ENCODE measurements around the gene EFEMP2.

Gene EFEMP2

DNA sequence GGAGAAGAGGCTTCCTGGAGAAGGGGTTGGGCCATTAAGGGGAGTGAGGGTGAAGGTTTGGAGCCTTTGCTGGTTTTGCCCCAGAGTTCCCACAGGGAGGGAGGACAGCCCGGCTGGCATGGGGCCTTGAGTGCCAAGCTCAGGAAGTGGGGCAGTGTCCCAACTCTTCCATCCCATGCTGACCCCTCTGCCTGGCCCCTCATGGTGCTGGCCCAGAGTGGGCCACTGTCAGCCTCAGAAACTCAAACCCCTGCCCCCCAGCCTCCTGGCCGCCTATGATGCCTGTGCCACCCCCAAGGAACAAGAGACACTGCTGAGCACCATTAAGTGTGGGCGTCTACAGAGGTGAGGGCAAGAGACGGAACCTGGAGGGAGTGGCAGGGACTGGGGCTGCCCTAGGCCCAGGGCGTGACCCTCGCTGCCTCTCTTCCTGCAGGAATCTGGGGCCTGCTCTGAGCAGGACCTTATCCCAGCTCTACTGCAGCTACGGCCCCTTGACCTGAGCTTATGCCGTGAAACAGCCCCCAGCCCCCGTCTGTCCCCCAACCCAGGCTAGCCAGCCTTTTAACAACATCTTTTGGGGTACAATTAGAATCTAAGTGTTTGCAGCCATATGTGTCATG lies 6.9 kb downstream of the EFEMP2 start:
- DNase-seq = no peak

DNA sequence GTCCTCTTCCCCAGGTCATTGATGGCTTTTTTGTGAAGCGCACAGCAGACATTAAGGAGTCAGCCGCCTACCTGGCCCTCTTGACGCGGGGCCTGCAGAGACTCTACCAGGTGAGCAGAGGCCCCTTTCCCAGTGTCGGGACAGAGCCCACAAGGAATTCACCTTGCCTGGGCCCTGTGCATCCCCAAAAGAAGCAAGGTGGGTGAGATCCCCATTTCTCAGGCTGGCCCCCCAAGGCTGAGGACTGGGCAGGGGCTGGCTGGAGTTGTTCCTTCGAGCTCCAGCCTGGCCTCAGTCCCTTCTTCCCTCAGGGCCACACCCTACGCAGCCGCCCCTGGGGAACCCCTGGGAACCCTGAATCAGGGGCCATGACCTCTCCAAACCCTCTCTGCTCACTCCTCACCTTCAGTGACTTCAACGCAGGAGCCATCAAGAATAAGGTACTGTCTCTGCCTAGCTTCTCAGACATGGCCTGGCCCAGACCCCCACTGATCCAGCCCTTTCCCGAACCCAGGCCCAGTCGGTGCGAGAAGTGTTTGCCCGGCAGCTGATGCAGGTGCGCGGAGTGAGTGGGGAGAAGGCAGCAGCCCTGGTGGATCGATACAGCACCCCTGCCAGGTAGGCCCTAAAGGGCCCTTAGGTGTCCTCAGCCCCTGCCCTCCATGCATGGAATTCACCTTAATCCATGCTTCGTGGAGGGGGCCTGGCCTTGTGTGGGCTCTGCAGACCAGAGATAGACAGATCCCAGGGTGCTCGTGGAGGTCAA lies 7.7 kb downstream of the EFEMP2 start:
- DNase-seq = no peak

DNA sequence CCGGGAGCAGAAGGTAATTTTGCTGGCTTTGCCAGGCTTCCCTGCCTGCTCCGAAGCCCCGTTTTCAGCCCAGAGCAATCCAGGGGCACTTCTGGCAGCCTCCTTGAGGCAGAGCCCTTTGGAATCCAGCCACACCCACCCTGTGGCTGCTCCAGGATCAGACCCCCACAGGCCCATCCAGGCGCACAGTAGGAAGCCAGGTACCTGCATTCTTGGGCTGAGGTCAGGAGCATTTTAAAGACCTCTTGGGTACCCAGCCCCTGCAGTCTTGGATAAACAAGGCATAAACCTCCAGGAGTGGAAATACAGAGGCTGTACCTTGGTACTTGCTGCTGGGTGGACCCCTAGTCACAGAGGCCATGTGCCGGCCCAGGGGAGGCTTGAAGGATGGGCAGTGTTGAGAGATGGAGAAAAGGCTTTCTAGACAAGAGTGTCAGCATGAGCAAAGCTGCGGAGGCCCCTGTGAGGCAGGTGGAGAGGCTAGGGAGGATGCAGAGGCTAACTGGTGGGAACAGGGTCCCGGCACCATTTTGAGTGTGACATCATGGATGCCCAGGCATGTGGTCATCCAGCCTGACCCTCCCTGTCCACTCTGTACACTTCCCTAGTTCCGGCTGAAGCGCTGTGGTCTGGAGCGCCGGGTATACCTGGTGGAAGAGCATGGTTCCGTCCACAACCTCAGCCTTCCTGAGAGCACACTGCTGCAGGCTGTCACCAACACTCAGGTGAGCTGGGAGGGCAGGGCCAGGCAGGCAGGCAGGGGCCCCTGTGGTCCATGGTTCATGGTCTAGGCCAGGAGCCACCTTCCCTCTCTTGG lies 8.5 kb downstream of the EFEMP2 start:
- DNase-seq = no peak

DNA sequence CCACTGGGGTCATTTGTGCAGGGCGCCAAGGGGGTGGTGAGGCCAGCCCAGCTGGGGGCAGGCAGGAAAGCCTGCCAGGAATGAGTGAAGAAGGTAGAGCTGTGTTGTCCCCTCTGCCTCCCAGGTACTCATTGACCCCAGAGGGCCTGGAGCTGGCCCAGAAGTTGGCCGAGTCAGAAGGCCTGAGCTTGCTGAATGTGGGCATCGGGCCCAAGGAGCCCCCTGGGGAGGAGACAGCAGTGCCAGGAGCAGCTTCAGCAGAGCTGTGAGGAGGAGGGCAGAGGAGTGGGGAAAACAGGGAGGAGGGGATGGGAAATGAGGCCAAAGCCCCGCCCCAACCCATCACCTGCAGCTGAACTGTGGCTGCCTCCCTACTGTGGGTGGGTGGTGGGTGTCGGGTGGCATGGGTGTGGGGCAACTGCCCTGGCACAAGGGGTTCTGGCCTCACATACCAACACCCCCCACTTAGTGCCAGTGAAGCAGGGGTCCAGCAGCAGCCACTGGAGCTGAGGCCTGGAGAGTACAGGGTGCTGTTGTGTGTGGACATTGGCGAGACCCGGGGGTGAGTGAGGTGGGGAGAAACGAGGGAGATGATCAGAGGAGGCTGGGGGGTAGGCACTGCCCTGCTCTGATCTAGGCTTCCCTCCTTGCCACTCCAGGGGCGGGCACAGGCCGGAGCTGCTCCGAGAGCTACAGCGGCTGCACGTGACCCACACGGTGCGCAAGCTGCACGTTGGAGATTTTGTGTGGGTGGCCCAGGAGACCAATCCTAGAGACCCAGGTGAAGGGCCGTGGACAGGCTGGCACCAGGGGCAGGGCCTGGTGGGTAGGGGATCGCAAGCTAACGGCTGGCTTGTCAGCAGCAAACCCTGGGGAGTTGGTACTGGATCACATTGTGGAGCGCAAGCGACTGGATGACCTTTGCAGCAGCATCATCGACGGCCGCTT lies 9.4 kb downstream of the EFEMP2 start:
- no peak for DNase-seq

DNA sequence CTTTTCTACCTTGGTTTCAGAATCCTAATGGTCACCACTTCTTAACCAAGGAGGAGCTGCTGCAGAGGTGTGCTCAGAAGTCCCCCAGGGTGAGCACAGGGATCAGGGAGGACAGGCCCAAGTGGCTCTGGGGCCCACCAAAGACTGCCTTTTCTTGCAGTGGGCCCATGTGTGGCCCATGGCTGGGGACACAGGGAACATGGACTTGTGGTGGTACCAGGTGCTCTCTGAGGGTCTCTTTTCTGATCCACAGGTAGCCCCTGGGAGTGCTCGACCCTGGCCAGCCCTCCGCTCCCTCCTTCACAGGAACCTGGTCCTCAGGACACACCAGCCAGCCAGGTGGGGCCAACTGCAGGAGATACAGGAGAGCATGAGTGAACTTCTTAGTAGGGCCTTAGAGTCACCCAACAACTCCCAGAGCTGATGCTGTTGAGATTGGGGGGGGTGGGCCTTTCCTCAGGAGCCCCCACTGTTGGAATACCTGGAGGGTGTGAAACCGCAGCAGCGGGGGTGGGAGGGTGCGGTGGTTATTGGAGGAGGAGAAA lies 10.3 kb downstream of the EFEMP2 start:
- DNase-seq = no peak

DNA sequence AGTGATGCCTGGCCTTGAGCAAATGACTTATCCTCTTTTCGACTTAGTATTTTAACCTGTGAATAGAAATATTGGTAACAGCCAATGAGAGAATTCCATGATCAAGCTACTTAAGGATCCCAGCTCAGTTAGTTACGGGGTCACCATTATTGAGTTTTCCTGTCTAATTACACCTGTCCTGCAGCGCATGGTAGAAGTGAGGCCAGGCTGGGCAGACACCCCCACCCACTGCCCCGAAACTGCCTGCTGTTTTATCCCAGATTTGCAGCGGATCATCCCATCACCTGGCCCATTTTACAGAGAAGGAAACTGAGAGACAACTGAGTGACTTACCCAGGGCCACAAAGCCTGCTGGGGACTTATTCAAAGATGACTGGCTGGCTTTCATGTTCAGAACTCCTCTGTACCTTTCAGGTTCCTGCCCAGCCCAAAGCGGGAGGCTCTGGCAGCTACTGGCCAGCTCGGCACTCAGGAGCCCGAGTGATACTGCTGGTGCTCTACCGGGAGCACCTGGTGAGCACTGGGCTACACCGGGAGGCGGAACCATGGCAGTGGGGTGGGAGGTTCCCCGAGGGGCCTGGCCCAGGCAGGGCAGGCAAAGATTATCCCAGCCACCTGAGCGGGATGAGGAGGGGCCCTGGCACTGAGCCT lies 10.9 kb downstream of the EFEMP2 start:
- no peak for DNase-seq

DNA sequence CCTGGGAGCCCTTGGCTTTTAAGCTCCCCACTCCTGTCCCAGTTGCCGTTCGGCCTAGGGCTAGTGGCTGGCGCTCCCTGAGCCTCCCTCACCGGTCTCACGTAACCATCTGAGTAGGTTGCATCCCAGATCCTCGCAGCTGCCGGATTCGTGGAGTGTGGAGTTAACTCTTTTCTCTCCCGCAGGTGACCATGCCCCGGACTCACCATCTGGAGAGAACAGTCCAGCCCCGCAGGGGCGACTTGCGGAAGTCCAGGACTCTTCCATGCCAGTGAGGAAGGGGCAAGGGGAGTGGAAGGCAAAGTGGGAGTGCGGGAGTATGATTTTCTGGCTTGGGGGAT lies 11.5 kb downstream of the EFEMP2 start:
- DNase-seq = no peak

DNA sequence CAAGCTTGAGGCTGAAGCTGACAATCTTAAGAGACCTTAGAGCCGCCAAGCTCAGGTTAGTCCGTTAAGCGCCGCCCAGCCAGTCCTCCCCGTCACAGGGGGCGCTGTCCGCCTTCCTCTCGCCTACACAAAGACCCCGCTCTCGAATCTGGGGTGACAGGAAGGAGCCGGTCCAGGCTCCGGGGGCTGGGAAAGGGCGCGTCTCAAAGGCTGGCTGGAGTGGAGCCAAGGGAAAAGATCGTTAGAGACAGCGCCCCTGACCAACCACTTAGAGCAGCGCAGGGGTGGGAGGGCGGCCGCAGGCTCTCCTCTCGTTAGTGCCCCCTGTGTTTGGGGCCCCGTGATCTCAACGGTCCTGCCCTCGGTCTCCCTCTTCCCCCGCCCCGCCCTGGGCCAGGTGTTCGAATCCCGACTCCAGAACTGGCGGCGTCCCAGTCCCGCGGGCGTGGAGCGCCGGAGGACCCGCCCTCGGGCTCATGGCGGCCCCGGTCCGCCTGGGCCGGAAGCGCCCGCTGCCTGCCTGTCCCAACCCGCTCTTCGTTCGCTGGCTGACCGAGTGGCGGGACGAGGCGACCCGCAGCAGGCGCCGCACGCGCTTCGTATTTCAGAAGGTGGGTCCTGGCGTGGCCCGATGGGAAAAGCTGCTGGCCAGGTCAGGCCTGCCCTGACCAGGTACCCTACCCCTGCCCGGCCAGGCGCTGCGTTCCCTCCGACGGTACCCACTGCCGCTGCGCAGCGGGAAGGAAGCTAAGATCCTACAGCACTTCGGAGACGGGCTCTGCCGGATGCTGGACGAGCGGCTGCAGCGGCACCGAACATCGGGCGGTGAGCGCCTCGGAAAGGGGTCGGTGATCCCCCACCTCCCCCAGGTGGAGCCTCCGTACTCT lies 12.1 kb downstream of the EFEMP2 start, which contains the start of gene MUS81:
MUS81 (plus strand) TSS at position 156 of the 887 bp plus-strand sequence; CDS start at position 477, 321 bp downstream.
- peak; percentile 96 for DNase-seq

DNA sequence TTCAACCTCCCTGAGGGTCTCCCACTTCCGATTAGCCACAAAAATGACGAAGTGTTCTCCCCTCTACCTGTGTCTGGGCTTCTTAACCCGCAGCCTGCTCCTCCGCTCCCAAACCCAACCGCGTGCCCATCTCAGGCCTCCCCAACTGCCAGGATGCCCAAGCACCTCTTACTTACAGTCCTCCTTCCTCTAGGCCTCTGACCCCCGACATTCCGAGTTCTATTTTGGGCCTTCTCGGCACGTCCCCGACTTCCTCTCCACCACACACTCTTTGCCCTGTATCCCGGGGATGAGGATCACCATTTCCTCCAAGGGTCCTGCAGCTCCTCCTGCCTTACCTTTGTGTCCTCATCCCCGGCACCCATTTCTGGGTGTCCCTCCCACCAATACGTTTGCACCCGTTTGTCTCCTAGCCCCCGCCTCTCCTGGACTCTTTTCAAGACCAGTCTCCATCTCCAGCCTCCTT lies 12.8 kb downstream of the EFEMP2 start:
- DNase-seq = no peak

DNA sequence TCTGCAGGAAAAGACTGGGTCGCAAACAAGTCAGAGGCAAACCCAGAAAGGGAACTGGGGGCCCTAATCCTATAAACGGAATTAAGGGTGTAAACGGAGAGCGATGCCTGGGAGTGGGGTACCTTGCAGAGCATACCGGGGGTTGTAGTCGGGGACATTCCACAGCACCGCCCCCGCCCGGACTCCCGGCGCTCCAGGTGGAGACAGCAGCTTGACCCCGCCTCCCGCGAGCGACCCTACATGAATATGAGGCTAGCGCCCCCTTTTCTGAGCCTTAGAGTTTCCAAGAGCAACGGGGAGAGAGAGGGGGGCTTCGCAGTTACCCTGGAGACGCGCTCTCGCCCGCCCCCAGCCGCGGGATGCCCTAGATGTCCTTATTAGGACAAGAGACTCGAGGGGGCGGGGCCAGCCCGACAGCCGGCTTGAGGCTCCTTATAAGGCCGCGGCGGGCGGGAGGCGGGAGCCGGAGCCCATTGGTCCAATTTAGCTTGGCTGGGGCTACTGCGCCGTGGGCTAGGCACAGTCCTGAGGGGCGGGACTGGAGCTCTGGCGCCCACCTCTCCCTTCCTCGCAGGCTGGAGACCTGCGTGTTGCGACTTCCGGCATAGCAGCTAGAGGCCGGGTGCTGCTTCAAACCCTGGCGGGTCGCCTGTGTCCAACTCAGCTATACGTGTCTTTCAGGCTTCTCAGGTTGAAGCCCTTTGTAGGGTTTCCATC lies 13.3 kb downstream of the EFEMP2 start:
- DNase-seq = peak; percentile 99

DNA sequence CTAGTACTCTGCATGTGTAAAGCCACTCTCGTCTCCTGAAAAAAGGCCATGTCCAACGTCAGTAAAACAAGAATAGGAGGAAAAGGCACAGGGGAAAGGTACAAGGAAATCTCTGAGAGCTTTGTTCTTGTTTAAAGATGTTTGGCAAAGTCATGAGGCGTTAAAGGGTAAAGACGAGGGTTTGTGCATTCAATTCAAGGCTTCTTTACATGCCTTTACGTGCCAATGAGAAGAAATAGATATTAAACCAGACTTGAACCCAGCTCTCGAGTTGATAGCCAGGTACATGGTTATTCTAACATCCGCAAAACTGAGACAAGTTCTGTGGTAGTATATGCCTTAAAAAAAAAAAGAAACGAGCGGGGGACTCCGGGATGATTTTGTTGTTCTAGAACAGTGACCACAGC lies 13.9 kb downstream of the EFEMP2 start:
- peak; percentile 57 for DNase-seq

DNA sequence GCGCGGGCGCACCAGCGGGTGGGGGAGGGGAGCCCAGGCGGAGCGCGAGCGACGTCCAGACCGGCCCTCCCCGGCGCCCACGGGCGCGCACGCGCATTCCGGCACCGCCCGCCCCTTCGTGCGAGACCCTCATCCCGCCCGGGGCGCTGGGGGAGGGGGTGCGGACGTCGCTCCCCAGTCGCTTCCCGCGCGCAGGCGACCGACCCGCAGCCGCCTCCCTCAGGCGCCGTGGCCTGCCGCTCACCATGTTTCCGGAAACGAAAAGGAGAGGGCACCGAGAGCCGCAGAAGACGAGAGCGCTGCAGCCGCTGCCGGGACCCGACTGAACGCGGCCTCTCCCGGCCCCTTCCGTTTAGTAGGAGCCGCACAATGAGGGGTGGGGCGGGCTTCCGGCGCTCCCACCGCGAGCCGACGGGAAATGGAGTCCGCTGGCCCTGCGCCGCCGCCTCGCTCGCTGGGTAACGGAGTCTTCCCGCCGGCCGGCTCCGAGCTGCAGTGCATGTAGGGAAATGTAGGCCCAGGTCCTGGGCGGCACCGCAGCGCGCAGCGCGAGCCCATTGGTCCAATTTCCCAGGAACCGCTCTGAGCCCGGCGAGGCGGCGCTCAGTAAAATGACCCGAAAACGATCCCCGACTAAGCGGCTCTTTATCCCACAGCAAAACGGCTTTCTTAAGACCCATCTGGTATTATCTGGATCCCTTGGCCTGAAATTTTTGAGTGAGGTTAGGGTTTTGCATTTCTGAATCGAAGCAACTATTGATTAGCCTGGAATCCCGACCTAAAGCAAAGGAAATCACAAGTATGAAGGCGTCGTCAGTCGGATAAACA lies 14.5 kb downstream of the EFEMP2 start, which contains the start of gene CFL1:
CFL1 (minus strand) TSS at position 328 of the 828 bp plus-strand sequence; CDS start at position 247, 81 bp downstream.
- peak; percentile 89 for DNase-seq

DNA sequence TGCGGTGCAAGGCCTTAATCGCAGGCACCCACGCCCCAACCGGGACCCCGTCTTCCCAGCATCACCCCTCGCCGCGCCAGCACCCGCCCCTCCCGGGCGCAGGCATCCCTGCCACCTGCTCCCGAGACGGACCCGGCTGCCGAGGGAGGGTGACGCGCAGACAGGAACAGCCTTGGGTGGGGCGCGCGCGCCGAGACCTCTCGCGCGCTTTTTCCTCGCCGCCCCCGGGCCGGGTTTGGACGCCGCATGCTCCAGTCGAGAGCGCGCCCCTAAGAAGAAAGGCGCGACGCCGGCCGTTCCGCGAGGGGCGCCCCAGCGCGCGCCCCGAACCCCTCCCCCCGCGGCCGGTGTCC lies 15.1 kb downstream of the EFEMP2 start:
- DNase-seq = no peak

DNA sequence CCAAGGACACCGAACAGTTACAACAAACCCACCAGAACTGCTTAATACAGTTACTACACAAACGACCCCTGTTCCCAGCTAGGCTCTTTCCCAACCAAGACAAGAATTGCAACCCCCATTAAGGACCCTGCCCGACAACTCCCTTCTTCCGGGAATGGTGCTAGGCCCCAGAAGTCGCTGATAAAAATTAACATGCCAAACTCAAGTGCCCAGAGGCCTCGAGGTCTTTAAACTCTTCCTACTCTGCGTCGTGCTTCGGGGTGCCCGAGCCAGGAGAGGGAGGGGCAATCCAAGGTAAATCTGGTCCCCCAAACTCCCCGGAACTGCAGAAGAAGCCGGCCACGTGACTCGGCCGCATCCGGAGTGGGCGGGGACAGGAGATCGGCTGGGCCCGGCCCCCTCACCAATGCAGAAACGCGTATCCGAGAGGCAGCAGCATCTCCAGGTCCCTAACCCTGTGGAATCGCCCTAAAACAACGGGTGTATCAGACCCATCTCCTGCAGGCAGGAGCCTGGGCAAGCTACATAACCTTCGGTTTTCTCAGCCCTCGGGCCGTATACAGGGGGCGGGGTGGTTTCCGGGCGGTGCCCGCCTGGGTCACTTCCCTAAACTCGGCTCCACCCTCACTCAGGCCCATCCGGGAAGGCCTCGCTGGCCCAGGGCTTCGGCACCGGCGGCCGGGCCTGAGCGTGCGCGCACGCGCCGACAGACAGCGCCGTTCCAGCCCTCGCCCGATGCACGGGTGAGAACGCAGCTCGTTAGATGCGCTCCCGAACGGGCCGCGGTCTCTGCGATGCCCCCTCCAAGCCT lies 15.7 kb downstream of the EFEMP2 start:
- DNase-seq = peak; percentile 18

DNA sequence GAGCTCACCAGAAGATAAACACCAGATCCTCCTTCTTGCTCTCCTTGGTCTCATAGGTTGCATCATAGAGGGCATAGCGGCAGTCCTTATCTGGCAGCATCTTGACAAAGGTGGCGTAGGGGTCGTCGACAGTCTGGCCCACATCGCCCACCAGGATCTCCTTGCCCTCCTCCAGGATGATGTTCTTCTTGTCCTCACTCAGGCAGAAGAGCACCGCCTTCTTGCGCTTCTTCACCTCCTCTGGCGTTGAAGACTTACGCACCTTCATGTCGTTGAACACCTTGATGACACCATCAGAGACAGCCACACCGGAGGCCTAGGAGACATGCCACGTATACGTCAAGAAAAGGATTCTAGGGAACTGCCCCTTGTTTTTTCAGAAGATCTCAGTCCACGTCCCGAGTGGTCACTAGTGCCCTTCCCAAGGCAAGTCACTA lies 16.7 kb downstream of the EFEMP2 start:
- DNase-seq = no peak

DNA sequence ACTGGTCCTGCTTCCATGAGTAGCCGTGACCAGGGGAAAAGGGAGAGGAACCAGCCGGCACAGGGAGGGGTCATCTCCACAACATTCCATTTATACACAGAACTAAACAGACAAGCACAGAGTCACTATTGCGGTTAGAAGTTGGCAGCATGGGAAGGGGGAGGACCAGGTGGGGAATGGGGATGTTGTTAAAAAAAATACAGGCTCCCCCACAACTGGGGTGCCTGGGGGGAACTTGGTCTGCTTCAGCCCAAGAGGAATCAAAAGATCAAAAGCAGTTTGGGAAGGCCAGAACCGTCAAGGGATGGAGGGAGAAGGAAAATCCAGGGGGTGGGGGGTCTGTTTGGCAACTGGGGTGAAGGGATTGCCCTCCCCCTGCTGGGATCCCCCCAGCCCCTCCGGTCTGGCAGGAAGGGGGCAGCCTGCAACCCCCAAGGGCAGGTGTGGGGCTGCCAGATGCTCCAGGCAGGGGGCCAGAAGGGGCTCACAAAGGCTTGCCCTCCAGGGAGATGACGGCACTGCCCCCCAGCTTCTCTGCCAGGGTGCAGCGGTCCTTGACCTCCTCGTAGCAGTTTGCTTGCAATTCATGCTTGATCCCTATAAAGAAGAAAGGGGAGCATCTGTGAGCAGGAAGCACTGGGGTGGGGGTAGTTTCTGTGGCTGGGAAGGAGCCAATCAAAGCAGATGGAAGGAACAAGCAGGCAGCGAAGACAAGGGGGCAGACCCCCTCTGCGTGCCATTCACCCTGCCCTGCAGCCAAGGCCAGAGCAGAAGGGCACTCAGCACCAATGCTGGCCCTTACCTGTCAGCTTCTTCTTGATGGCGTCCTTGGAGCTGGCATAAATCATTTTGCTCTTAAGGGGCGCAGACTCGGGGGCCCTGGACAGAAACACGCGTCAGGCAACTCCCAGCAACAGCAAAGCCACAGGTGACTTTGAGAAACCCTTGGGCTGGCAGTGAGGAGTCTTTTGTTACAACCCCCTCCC lies 17.5 kb downstream of the EFEMP2 start:
- DNase-seq = no peak

DNA sequence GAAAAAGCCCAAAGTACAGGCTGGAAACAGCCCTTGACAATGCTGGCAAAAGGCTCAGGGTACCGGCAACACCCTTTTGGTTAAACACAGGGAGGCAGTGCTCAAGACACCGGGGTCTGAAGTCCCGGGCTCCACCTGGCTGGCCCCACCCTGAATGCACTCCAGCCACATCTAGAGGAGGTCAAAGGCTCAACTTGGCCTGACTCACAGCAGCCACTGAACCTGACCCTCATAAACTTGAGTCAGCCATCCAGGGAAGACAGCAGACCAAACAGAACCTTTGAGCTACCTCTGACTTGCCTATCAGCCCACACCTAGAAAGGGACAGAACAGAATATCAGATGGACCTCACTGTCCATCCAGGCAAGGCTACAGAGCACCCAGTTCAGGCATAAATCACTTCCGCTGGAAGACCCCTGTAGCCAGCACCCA lies 18.4 kb downstream of the EFEMP2 start:
- DNase-seq = no peak
